Left renal cortex interstitium (tissue), 4 donors: ENCODE results near the gene COL16A1. TPM values are rescaled to one million over a fixed set of nuclear protein-coding genes. Genes with fewer than 3 reads are reported as not detected.

Experiments
- DNase-seq, 4 donors: peaks; one replicate each; pipeline ENCODE4 v3.0.0-alpha.2; 2013; ENCODE audit warnings: low read depth in 4 of 4, low spot score in 2 of 4, missing footprints in 1 of 4
- polyA plus RNA-seq, 4 donors: library from polyadenylated mRNA; unstranded; fragments of 120-200 nt; gene quantifications; one replicate each; pipeline ENCODE4 v1.2.1, GENCODE V29; 2013; ENCODE audit not compliant: insufficient read length in 4 of 4

COL16A1 gene
- polyA plus RNA-seq, 4 donors = 42.2 to 70.7 (median 53.5) TPM

GRCh38 chr1:31614414-31615005 lies 89.3 kb downstream of the COL16A1 start:
- no peak for DNase-seq

GRCh38 chr1:31609514-31610118 lies 94.2 kb downstream of the COL16A1 start:
- peak in 1 of 4 donors; percentile 44 for DNase-seq

GRCh38 chr1:31607360-31607759 lies 96.5 kb downstream of the COL16A1 start:
- no peak for DNase-seq

- no peak for DNase-seq
Measured at GRCh38 chr1:31605908-31606427, 97.8 kb downstream of the COL16A1 start.

Other genes with a start within 250 kb of the COL16A1 start
- 10 to 100 TPM; 41.7 to 53.2 (median 43.1) TPM for gene TINAGL1, start 127.5 kb downstream of the COL16A1 start, polyA plus RNA-seq
- gene HCRTR1, start 86.3 kb downstream of the COL16A1 start, polyA plus RNA-seq = under 1 TPM; 0.07 to 0.25 (median 0.14) TPM
- gene PEF1, start 59.1 kb downstream of the COL16A1 start, polyA plus RNA-seq = 10 to 100 TPM; 70.0 to 80.1 (median 79.1) TPM
- gene ADGRB2, start 60.3 kb upstream of the COL16A1 start, polyA plus RNA-seq = 10 to 100 TPM in 3 of 4 donors, 1 to 10 TPM in 1; 9.7 to 18.7 (median 17.9) TPM
- gene SPOCD1, start 112.0 kb upstream of the COL16A1 start, polyA plus RNA-seq = under 1 TPM; 0.25 to 0.62 (median 0.28) TPM
- gene PTP4A2, start 234.4 kb upstream of the COL16A1 start, polyA plus RNA-seq = 100 to 1,000 TPM; 164 to 238 (median 225) TPM